Gastrocnemius medialis (tissue), 4 donors: Measurements from ENCODE around the gene PIP4K2B. TPM values are rescaled to one million over a fixed set of nuclear protein-coding genes. Genes with fewer than 3 reads are reported as not detected.

Source experiments
- ATAC-seq, 2 donors: fragments of 150-250 bp; one replicate each; pipeline ENCODE4 v1.9.1; 2016
- DNase-seq, 2 donors: peaks; one replicate each; pipeline ENCODE4 v3.0.0-alpha.2; 2019
- H3K27ac ChIP-seq, 4 donors: fragments of 200-600 bp; sonication (generic); 1 replicate in 1 of 4; 2 replicates in 3 of 4; pipeline ENCODE4 v1.5.1; 2016 to 2018; ENCODE audit warnings: mild to moderate bottlenecking in 2 of 4, moderate library complexity in 1 of 4
- H3K27me3 ChIP-seq, 3 donors: fragments of 200-600 bp; sonication (generic) in 2 of 3; 1 replicate in 1 of 3; 2 replicates in 2 of 3; pipeline versions ENCODE4 v1.5.1 to v1.6.0; 2016 to 2019; ENCODE audit warnings: mild to moderate bottlenecking in 1 of 3, moderate library complexity in 1 of 3
- H3K36me3 ChIP-seq, 2 donors: fragments of 200-600 bp; sonication (generic) in 1 of 2; one replicate each; pipeline ENCODE4 v1.5.1; 2017 to 2018
- H3K4me1 ChIP-seq, 2 donors: fragments of 200-600 bp; sonication (generic) in 1 of 2; one replicate each; pipeline ENCODE4 v1.5.1; 2016 to 2017; ENCODE audit warnings: mild to moderate bottlenecking in 2 of 2
- H3K4me3 ChIP-seq, 4 donors: fragments of 200-600 bp; sonication (generic) in 3 of 4; 1 replicate in 1 of 4; 2 replicates in 3 of 4; pipeline ENCODE4 v1.5.1; 2016 to 2019; ENCODE audit warnings: mild to moderate bottlenecking in 2 of 4
- H3K9me3 ChIP-seq, 3 donors: fragments of 200-600 bp; sonication (generic) in 2 of 3; 1 replicate in 1 of 3; 2 replicates in 2 of 3; pipeline ENCODE4 v1.5.1; 2016 to 2019
- POLR2A ChIP-seq, 2 donors: fragments of 450-650 bp; IDR thresholded peaks; one replicate each; pipeline ENCODE4 v1.6.1; 2017; ENCODE audit warnings: antibody characterized with exemption in 2 of 2, mild to moderate bottlenecking in 2 of 2, moderate library complexity in 2 of 2
- in situ Hi-C, 4 donors: fragments of 200-750 bp; cut with MboI; loops; one replicate each; pipeline versions ENCODE4 v1.15.0 to v1.8.0; 2017; ENCODE audit warnings: low sequenced_read_pairs in 4 of 4
- intact Hi-C: fragments of 100-400 bp; cut with DNase I; formaldehyde crosslinking; loops from one replicate; pipeline ENCODE4 v1.15.1; 2023; ENCODE audit warnings: low total_unique reads
- total RNA-seq, 4 donors: library from RNA; depleted of rRNA; stranded (reverse); fragments of >200 nt; gene quantifications; one replicate each; pipeline versions ENCODE4 v1.1.0 to v1.2.3, GENCODE V29; 2016
- TF ChIP-seq, protein P1 (sequence below), 5 experiments: fragments of 450-650 bp in 3 of 5; fragments of 200-600 bp in 2 of 5; sonication (generic) in 2 of 5; IDR thresholded peaks in 4 of 5; conservative IDR thresholded peaks in 1 of 5; 1 replicate in 4 of 5; 2 replicates in 1 of 5; pipeline ENCODE4 v1.5.1; 2016 to 2019; ENCODE audit warnings: antibody characterized with exemption in 5 of 5, mild to moderate bottlenecking in 3 of 5, moderate library complexity in 3 of 5

Gene PIP4K2B
- total RNA-seq, 4 donors from 2014 or later = 57.2 to 97.0 (median 76.8) TPM

DNA sequence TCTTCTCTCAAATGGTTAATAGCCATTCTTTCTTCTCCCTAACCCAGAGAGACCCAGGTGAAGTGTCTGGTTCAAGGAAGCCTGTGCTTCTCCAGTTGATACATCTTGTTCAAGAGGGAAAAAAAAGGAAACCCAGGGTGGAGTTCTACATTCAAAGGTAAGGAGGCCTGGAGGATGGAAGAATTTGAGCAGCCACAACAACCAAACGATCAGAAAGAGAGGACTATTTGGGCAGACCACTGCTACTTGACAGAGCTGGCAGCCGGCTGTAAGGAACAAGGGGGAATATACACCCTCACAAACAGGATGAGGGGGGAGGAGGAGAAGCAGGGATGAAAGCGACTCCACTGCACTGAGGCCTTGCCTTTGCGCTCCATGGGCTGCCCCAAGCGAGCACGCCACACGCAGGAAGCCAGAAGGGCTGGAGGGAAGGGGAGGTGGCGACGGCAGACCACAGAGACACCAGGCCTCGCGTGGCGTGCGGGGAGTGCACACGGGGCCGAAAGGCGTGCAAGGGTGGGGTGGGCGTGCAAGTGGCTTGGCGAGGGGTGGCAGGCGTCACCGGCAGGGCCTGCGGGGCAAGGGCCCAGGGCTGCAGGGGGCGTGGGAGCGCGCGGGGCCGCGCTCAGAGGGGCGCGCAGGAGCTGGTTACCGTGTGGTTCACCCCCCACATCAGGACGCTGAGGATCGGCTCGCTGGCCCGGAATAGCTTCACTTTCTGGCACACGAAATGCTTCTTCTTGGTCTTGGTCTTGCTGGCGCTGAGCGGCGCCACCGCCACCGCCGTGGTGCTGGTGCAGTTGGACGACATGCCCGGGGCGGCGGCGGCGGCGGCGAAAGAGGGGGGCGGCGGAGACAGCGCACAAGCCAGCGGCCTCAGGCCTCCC is 499 bp downstream of the PIP4K2B start:
- intact Hi-C loops = loop anchor here (1.0 to 5.0 kb wide), 5 partner anchors 26 to 92 kb away; partner anchors contain the start of genes CWC25, MLLT6, PSMB3 and RPL23
- DNase-seq (peak in 1 of 2 donors; percentile 13), ATAC-seq (peak; percentile 51 to 57)
- Histone ChIP-seq H3K4me3 (peak overlapping the region; percentile 66 to 96 (median 84)), H3K9me3 (no peaks in the 10 kb centered on the region), H3K36me3 (peaks cover 0 to 29% of the 10 kb centered on the region in 2 donors), H3K4me1 (peaks cover 34 to 37% of the 10 kb centered on the region in 2 donors), H3K27me3 (no peaks in the 10 kb centered on the region), H3K27ac (peak overlapping the region; percentile 94 to 100 (median 100))
- in situ Hi-C loops = no loop called here
- TF ChIP-seq, protein P1, sequence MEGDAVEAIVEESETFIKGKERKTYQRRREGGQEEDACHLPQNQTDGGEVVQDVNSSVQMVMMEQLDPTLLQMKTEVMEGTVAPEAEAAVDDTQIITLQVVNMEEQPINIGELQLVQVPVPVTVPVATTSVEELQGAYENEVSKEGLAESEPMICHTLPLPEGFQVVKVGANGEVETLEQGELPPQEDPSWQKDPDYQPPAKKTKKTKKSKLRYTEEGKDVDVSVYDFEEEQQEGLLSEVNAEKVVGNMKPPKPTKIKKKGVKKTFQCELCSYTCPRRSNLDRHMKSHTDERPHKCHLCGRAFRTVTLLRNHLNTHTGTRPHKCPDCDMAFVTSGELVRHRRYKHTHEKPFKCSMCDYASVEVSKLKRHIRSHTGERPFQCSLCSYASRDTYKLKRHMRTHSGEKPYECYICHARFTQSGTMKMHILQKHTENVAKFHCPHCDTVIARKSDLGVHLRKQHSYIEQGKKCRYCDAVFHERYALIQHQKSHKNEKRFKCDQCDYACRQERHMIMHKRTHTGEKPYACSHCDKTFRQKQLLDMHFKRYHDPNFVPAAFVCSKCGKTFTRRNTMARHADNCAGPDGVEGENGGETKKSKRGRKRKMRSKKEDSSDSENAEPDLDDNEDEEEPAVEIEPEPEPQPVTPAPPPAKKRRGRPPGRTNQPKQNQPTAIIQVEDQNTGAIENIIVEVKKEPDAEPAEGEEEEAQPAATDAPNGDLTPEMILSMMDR (IDR thresholded peaks at IDR 0.05 in 4 of 5, conservative IDR thresholded peaks at IDR 0.05 in 1 of 5) = no peak
- peak in 1 of 2 donors; percentile 34 for TF ChIP-seq POLR2A (IDR thresholded peaks at IDR 0.05)

DNA sequence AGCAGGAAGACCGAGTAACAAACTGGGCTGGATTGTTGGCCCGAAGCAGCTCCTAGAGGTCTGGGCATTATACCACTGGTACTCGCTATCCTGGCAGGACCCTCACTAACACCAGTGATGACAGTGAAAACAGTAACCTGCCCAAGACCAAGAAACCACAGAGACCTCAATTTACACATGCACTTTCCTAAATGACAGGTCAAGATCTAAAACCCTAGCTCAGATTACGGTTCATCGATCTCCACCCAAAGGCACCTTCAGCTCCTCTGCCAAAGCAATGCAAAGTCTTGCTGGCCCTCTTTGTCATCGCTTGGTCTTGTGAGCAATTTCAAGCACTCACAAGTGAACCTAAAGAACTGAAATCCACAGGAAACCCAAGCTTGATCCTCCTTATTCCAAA is 1.5 kb downstream of the PIP4K2B start:
- Histone ChIP-seq H3K27me3 (no peaks in the 10 kb centered on the region), H3K4me3 (peak overlapping the region; percentile 27 to 96 (median 84)), H3K4me1 (peaks cover 34 to 37% of the 10 kb centered on the region in 2 donors), H3K36me3 (peaks cover 0 to 19% of the 10 kb centered on the region in 2 donors), H3K27ac (peak overlapping the region; percentile 94 to 100 (median 100)), H3K9me3 (no peaks in the 10 kb centered on the region)
- in situ Hi-C loops (no loop called here), intact Hi-C loops (loop anchor here (5.0 kb wide), 1 partner anchor 91 kb away; the partner anchor contains the start of gene MLLT6)
- ATAC-seq (no peak), DNase-seq (no peak)
- TF ChIP-seq, protein P1 (IDR thresholded peaks at IDR 0.05 in 4 of 5, conservative IDR thresholded peaks at IDR 0.05 in 1 of 5) = no peak
- no peak for TF ChIP-seq POLR2A (IDR thresholded peaks at IDR 0.05)

DNA sequence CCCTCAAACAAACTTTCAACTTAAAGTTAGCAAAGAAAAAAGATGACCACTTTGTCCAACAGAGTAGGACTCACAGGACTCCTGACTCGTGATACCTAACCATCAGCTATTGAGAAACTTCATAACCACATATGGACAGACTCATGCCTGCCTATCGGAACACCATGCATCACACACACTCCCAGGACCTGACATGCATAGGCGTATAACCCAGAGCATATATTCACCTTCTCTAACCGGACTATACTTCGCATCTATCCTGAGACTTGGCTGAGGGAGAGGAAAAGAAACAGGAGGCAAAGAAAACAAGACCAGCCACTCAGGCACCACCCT is 2.2 kb downstream of the PIP4K2B start:
- Histone ChIP-seq H3K27me3 (no peaks in the 10 kb centered on the region), H3K4me1 (peaks cover 34 to 37% of the 10 kb centered on the region in 2 donors), H3K4me3 (peak overlapping the region in 2 of 4 donors; percentile 27 to 85), H3K9me3 (no peaks in the 10 kb centered on the region), H3K36me3 (peaks cover 0 to 12% of the 10 kb centered on the region in 2 donors), H3K27ac (peak overlapping the region; percentile 94 to 100 (median 100))
- in situ Hi-C loops = no loop called here
- DNase-seq (peak in 1 of 2 donors; percentile 2), ATAC-seq (peak in 1 of 2 donors; percentile 20)
- no peak for TF ChIP-seq POLR2A (IDR thresholded peaks at IDR 0.05)
- TF ChIP-seq, protein P1 (IDR thresholded peaks at IDR 0.05 in 4 of 5, conservative IDR thresholded peaks at IDR 0.05 in 1 of 5) = no peak
- intact Hi-C loops = loop anchor here (5.0 kb wide), 1 partner anchor 90 kb away; the partner anchor contains the start of gene MLLT6

DNA sequence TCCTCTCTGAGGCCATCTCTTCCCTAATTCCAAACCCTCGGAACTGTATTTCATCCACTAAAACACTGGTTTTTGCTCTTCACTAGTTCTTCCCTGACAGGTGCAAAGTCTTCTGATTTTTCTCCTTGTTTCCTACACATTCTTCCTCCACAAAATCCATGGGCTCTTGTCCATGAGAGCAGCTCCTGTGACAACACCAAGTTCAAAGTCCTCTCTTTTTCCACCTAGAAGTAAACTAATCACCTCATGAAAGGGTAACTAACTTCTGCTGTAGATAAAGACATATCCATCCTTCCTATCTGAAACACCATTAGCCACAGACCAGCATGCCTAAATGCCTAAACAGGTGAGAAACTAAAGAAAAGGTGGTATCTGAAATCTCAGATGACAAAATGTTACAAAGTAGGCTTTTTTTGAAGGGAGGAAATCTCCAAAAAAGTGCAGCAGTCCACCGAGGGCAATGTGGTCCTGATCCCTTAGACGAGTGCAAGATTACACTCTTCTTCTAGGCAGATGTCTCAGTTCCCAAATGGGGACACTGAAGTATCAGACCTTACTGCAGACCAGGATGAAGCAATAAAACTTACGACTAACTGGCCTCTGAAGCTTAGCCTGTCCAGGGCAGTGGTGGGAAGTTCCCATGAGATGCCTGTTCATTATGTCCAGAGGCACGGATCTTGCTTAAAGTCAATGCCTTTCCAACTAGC is 2.8 kb downstream of the PIP4K2B start:
- Histone ChIP-seq H3K4me3 (peak overlapping the region in 1 of 4 donors; percentile 27), H3K27ac (peak overlapping the region; percentile 94 to 100 (median 100)), H3K4me1 (peaks cover 34 to 37% of the 10 kb centered on the region in 2 donors), H3K9me3 (no peaks in the 10 kb centered on the region), H3K27me3 (no peaks in the 10 kb centered on the region), H3K36me3 (peaks cover 0 to 7% of the 10 kb centered on the region in 2 donors)
- intact Hi-C loops = loop anchor here (5.0 kb wide), 1 partner anchor 89 kb away; the partner anchor contains the start of gene MLLT6
- TF ChIP-seq, protein P1 (IDR thresholded peaks at IDR 0.05 in 4 of 5, conservative IDR thresholded peaks at IDR 0.05 in 1 of 5) = no peak
- no peak for TF ChIP-seq POLR2A (IDR thresholded peaks at IDR 0.05)
- in situ Hi-C loops = no loop called here
- DNase-seq = no peak
- no peak for ATAC-seq
